HG03442 (cell line): ENCODE data around the gene DYRK1A.

Source experiments
- ATAC-seq: cut with Tn5 transposase; IDR thresholded peaks from one replicate; pipeline ENCODE4 v1.9.1; 2021; ENCODE audit warnings: mild to moderate bottlenecking, moderate library complexity; ENCODE audit not compliant: unreplicated experiment

DYRK1A gene

GRCh38 chr21:37475186-37475868 is 108.8 kb downstream of the DYRK1A start:
- peak; percentile 45 for ATAC-seq

GRCh38 chr21:37478794-37479193 is 112.2 kb downstream of the DYRK1A start:
- ATAC-seq, result no peak

- ATAC-seq, result no peak
These were observed 117.2 kb downstream of the DYRK1A start for GRCh38 chr21:37483776-37484175.

- no peak for ATAC-seq
These were observed 118.2 kb downstream of the DYRK1A start for GRCh38 chr21:37484535-37485474.

- ATAC-seq, result no peak
These were observed 123.0 kb downstream of the DYRK1A start for GRCh38 chr21:37489553-37489952.

DNA sequence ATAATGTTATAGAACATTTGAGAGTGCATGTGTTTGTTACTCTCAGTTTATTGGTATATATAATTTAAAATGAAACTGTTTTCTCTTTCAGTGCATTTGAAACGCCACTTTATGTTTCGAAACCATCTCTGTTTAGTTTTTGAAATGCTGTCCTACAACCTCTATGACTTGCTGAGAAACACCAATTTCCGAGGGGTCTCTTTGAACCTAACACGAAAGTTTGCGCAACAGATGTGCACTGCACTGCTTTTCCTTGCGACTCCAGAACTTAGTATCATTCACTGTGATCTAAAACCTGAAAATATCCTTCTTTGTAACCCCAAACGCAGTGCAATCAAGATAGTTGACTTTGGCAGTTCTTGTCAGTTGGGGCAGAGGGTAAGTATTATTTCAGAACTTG is 123.5 kb downstream of the DYRK1A start:
- no peak for ATAC-seq

DNA sequence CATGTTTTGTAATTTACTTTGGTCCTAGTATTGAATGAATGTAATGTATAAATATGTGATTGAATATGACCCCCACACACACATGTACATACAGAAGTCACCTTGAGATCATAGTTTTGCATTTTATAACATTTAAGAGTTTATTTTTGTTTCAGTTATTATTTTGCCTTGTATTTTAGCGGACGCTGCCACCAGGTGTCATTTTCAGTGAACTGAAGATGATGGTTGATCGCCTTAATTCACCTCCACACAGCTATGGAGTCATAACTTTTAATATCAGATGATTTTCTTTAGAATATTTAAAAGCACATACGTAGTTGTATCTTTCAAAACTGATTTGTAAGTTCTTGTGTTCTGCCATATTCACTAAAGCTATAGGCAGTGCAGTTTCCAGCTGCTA is 130.4 kb downstream of the DYRK1A start:
- ATAC-seq, result no peak

- no peak for ATAC-seq
These were observed 132.1 kb downstream of the DYRK1A start for GRCh38 chr21:37498664-37499063.

GRCh38 chr21:37502947-37503346 is 136.4 kb downstream of the DYRK1A start:
- ATAC-seq, result no peak

- no peak for ATAC-seq
These were observed 137.4 kb downstream of the DYRK1A start for GRCh38 chr21:37503848-37504467.

DNA sequence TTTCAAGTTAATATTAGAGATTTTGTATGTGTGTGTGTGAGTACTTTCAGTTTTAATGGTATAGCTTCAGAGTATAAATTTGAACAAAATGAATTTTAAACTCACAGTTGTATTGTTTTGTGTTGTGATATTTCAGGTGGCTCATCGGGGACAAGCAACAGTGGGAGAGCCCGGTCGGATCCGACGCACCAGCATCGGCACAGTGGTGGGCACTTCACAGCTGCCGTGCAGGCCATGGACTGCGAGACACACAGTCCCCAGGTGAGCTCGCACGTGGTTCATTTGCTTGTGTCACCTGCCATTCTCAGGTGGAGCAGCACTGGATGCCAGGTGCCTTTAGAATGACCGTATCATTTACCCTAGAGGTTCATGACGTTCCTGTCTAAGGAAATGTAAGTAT is 139.4 kb downstream of the DYRK1A start:
- no peak for ATAC-seq

GRCh38 chr21:37507716-37508115 is 141.1 kb downstream of the DYRK1A start:
- ATAC-seq, result no peak

DNA sequence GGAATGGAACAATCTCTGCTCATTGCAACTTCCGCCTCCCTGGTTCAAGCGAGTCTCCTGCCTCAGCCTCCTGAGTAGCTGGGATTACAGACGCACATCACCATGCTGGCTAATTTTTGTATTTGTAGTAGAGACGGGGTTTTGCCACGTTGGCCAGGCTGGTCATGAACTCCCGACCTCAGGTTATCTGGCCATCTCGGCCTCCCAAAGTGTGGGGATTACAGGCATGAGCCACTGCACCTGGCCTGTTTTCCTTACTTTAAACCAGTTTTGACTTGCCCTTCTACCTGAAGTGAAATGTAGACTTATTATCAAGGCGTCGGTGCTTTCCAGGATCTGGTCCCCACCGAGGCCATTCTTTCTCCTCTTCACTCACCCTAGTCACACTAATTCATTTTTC is 141.8 kb downstream of the DYRK1A start:
- ATAC-seq, result no peak

- ATAC-seq, result no peak
These were observed 143.3 kb downstream of the DYRK1A start for GRCh38 chr21:37509802-37510393.

- no peak for ATAC-seq
These were observed 145.3 kb downstream of the DYRK1A start for GRCh38 chr21:37511848-37512247.

DNA sequence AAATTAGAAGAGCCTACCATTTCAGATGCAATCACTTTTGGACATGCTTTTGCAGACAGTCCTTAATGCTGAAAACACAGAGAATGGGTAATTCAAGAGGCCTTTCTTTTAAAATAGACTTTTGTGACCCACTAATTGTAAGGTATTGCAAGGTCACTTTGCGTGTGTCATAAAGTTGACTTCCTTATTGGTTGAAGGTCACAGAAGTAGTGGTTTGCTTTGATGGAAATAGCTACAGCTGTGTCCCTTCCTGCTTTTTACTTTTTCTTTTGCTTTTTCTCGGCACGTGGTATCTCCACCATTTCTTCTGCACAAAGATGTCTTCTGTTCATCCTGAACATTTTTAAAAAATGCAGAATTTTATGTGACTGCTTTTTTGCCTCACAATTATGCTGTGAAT is 146.8 kb downstream of the DYRK1A start:
- no peak for ATAC-seq

DNA sequence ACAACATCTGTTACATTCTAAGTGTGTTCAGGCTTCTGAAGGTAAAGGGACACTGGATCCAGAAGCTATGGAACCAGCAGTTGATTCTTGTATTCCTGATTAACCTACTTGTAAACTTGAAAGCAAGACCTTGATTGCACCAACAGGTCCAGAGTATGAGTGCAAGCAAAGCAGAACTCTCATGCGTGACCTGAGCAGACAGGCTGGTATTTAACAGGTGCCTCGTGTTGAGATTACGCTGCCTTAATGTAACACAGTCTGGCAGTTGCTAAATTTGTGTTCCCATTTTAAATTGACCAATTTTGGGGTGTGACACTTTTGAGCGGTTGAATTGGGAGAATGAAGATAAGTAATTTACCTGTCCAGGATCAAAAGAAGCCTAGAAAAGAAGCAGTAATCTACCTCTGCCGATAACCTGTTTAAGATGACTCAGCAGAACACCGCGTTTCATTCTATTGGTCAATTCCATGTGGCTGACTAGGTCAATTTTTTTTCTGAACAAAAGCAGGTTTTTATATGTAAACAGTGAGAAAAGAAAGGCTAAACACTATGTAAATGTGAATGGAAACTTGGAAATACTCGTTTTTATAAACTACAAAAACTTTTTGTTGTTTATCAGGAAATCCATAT is 147.6 kb downstream of the DYRK1A start:
- no peak for ATAC-seq

- no peak for ATAC-seq
These were observed 150.4 kb downstream of the DYRK1A start for GRCh38 chr21:37516998-37517397.

DNA sequence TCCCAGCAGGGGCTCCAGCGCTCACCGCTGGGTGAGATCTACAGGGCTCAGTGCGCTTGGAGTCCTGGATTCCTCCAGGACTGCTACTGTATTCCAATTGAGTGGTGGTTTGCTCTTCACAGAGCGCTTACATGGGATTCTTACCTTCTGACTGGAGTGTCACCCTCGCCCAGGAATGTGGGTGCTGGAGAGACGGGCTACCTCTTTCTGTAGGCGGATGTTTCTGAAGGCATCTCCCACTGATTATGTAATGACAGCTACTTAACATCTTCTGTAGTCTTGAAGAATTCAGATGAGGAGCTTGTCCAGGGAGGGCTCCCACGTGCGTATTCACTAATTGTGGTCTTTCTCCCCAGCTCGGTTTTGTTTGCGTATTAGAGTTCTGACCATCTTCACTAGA is 154.2 kb downstream of the DYRK1A start:
- no peak for ATAC-seq

DNA sequence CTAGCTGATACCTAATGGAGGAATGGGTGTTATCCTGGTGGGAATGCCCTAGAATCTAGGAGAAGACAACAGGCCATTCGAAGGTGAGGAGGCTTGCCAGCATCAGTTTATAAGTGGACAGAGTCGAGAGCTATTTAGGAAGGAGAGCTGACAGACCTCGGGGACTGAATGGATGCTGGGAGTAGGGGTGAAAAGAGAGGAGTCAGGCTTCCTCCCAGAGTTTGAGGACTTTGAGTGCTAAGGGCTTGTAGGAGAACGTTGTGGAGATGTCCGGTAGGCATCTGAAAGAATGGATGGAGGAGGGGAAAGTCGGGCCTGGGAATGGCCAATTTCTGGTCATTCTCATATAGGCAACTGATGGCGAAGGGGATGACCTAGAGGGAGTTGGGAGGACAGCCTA is 155.1 kb downstream of the DYRK1A start:
- ATAC-seq, result no peak
